ENCODE data around the gene ZFAND3. TPM values are rescaled to one million over a fixed set of nuclear protein-coding genes. Genes with fewer than 3 reads are reported as not detected.

ZFAND3 gene
- total and polyA plus RNA-seq, 2 of the 4 experiments (the other 2 are of a cell fraction) = 10.9 to 26.7 TPM

- Histone ChIP-seq H3K9ac (ENCODE audit: low read depth, low read length) (no peak overlapping the region), H2BK120ac (ENCODE audit: low read depth, low read length) (no peak overlapping the region), H3K9me3 (ENCODE audit: control insufficient read depth, insufficient read depth, low read length) (no peaks in the 10 kb centered on the region), H3K9me1 (ENCODE audit: insufficient read depth, low read length) (peaks cover 12% of the 10 kb centered on the region), H3K4ac (ENCODE audit: low read depth, low read length) (no peak overlapping the region), H3K56ac (ENCODE audit: extremely low read depth, insufficient read depth, low read length) (no peak overlapping the region), H2AFZ (replicated peaks; ENCODE audit: low read length, poor library complexity) (no peak overlapping the region), H3K4me1 (ENCODE audit: control insufficient read depth, insufficient read depth, low read length) (peaks cover 13% of the 10 kb centered on the region), H4K5ac (ENCODE audit: low read depth, low read length) (no peak overlapping the region), H4K91ac (ENCODE audit: insufficient read depth, low read depth, low read length) (no peak overlapping the region), H3K4me2 (ENCODE audit: low read depth, low read length) (no peak overlapping the region), H2AK9ac (replicated peaks; ENCODE audit: low read depth, low read length, poor library complexity) (no peak overlapping the region), H2BK5ac (ENCODE audit: low read depth, low read length, poor library complexity, severe bottlenecking) (no peak overlapping the region), H3K36me3 (ENCODE audit: control insufficient read depth, insufficient read depth, low read length) (no peaks in the 10 kb centered on the region), H3K14ac (replicated peaks; ENCODE audit: low read depth, low read length) (no peak overlapping the region), H2BK15ac (ENCODE audit: low read depth, low read length) (no peak overlapping the region), H4K20me1 (ENCODE audit: insufficient read depth, low read length) (no peaks in the 10 kb centered on the region), H3K27me3 (ENCODE audit: control insufficient read depth, insufficient read depth, low read length) (peaks cover 15% of the 10 kb centered on the region), H3K27ac (ENCODE audit: insufficient read depth, low read length) (no peak overlapping the region), H3K4me3 (ENCODE audit: insufficient read depth, low read depth, low read length) (no peak overlapping the region), H3K18ac (ENCODE audit: low read depth, low read length) (no peak overlapping the region), H3K79me1 (ENCODE audit: low read depth in 1 of 2, low read length in 2 of 2) (no peaks in the 10 kb centered on the region), H4K8ac (ENCODE audit: low read depth in 2 of 2, low read length in 2 of 2) (no peak overlapping the region), H2BK20ac (ENCODE audit: low read depth, low read length) (no peak overlapping the region), H2AK5ac (ENCODE audit: low read depth, low read length) (no peak overlapping the region), H3K23ac (ENCODE audit: low read depth, low read length) (no peak overlapping the region)
- ChIA-PET POLR2A (ENCODE audit: unreplicated experiment) (no interaction called here), CTCF (no interaction called here)
- ATAC-seq (ENCODE audit: low read depth) (no peak), DNase-seq (no peak)
- dilution Hi-C loops (cut with HindIII; ENCODE audit: low sequenced_read_pairs, unreplicated experiment) = no loop called here
- in situ Hi-C loops (cut with MboI; ENCODE audit: low sequenced_read_pairs) = no loop called here
- TF ChIP-seq BHLHE40 (IDR thresholded peaks at IDR 0.05; ENCODE audit: low read depth, low read length) = no peak
- TF ChIP-seq RAD21 (IDR thresholded peaks at IDR 0.05; ENCODE audit: low read length) = no peak
- no peak for TF ChIP-seq RFX5 (IDR thresholded peaks at IDR 0.05; ENCODE audit: low read depth, low read length)
- TF ChIP-seq CHD1 (IDR thresholded peaks at IDR 0.05; ENCODE audit: low read depth, low read length) = no peak
- TF ChIP-seq CEBPB (IDR thresholded peaks at IDR 0.05; ENCODE audit: low read depth, low read length) = no peak
- no peak for TF ChIP-seq POLR2A (IDR thresholded peaks at IDR 0.05; ENCODE audit: low read depth, low read length)
- no peak for TF ChIP-seq NFE2L2 (IDR thresholded peaks at IDR 0.05; ENCODE audit: low read depth, low read length)
- BruUV-seq (replicated peaks) = no TSS peak
- intact Hi-C loops (cut with micrococcal nuclease) = no loop called here
- WGBS, 2 experiments (ENCODE audit: extremely low coverage in 2 of 2, insufficient read length in 1 of 2) = no CpG with 5 or more reads among the region's 7 CpGs
These were observed 39.5 kb upstream of the ZFAND3 start for GRCh38 chr6:37779902-37780628.

All from IMR-90 (cell line).